Thyroid gland (tissue), 4 donors: Measurements from ENCODE around the gene GTPBP4.

Experiments
- CTCF ChIP-seq, 6 experiments: fragments of 200-600 bp in 3 of 6; fragments of 450-650 bp in 3 of 6; sonication (generic) in 3 of 6; IDR thresholded peaks; one replicate each; pipeline ENCODE4 v1.5.1; 2016 to 2019; ENCODE audit warnings: antibody characterized with exemption in 6 of 6, mild to moderate bottlenecking in 2 of 6, inconsistent platforms in 1 of 6, moderate library complexity in 1 of 6
- POLR2A ChIP-seq, 2 donors: fragments of 450-650 bp; IDR thresholded peaks; one replicate each; pipeline ENCODE4 v1.6.1; 2017; ENCODE audit warnings: antibody characterized with exemption in 2 of 2, mild to moderate bottlenecking in 2 of 2, moderate library complexity in 1 of 2

- no peak for TF ChIP-seq CTCF (IDR thresholded peaks at IDR 0.05)
- TF ChIP-seq POLR2A (IDR thresholded peaks at IDR 0.05) = no peak
Measured at GRCh38 chr10:1048349-1048731, 60.1 kb downstream of the GTPBP4 start.
